HG03139 (cell line): ENCODE data around the gene CD27.
"Not testable (repeated sequence)": the region's sequence is repeated elsewhere in the genome, so short reads cannot be mapped to it uniquely, and the experiment has no call there.

Experiments
- ATAC-seq: cut with Tn5 transposase; IDR thresholded peaks from one replicate; pipeline ENCODE4 v1.9.1; 2021; ENCODE audit not compliant: unreplicated experiment

The CD27 gene

DNA sequence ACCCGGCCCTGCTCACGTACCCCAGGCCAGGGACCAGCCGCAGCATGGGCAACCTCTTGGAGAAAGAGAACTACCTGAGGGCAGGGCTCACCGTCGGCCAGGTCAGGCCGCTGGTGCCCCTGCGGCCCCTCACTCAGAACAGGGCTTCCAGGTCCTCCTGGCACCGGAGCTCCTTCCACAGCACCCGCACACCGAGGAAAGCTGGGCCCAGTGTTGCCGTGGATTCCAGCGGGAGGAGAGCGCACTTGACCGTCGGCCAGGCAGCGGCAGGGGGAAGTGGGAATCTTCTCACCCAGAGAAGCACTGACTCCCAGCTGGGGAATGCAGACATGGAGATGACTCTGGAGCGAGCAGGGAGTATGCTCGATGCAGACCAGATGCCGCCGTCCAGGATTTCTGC is 33.7 kb downstream of the CD27 start:
- no peak for ATAC-seq

DNA sequence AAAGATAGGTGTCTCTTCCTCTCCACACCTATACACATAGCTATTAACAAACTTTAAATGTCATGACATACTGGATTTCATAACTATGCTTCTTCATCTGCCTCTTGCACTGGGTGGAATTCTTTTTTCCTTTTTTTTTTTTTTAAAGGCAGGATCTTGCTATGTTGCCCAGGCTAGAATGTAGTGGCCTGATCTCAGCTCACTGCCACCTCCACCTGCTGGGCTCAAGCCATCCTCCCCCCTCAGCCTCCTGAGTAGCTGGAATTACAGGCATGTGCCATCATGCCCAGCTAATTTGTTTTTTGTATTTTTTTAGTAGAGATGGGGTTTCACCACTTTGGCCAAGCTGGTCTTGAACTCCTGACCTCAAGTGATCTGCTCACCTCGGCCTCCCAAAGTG is 43.5 kb downstream of the CD27 start:
- ATAC-seq: no peak

DNA sequence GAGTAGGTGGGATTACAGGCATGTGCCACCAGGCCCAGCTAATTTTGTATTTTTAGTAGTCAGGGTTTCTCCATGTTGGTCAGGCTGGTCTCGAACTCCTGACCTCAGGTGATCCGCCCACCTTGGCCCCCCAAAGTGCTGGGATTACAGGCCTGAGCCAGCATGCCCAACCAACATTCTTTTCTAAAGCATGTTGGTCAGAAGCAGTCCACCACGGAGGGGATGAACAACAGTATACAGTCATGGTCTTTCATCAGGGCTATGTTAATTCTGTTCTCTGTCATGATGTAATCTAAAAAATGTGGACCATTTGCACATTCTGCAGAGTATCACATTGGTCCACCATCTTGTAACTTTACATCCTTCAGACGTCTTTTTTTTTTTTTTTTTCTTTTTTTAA is 44.7 kb downstream of the CD27 start:
- ATAC-seq: no peak

DNA sequence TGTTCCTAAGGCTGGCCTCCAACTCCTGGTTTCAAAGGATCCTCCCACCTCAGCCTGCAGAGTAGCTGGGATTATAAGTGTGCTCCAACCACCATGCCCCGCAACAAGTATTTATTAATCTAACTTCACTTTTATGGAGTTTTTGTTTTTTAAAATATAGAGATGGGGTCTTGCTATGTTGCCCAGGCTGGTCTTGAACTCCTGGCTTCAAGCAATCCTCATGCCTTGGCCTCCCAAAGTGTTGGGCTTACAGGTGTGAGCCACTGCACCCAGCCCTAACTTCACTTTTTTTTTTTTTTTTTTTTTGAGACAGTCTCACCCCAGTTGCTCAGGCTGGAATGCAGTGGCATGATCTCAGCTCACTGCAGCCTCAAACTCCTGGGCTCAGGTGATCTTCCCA is 45.9 kb downstream of the CD27 start:
- not testable (repeated sequence) for ATAC-seq

DNA sequence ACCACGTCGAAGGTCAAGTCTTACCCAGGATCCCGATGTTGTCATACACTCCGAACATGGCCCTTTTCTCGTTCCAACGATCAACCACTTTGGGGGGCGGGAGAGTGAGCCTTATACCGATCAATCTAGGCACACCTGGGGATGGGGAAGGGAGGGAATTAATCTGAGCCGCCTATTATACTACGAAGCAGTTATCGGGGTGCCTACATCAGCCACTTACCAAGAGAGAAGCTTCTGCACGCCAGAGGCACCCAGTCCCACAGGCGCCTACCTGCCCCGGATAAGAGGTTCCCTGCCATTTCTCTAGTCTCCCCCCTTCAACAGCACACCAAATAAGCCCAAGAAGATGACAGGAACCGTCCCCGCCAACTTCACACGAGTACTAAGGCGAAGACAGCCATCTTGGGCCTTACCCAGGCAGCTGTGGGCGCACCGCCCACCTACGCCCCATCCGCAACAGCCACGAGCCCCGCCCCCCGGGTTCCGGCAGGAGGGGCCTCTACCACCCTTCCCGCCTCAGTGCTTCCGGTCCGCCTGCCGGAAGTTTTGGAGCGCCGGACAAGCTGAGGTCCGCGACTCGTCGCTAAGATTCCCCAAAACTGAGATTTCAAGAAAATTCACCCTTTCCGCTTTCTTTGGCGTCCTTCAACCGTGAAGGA is 48.2 kb downstream of the CD27 start, which contains the start of gene MRPL51:
MRPL51 (minus strand) TSS at position 425 of the 659 bp plus-strand sequence; CDS start at position 299, 126 bp downstream.
- peak; percentile 72 for ATAC-seq

DNA sequence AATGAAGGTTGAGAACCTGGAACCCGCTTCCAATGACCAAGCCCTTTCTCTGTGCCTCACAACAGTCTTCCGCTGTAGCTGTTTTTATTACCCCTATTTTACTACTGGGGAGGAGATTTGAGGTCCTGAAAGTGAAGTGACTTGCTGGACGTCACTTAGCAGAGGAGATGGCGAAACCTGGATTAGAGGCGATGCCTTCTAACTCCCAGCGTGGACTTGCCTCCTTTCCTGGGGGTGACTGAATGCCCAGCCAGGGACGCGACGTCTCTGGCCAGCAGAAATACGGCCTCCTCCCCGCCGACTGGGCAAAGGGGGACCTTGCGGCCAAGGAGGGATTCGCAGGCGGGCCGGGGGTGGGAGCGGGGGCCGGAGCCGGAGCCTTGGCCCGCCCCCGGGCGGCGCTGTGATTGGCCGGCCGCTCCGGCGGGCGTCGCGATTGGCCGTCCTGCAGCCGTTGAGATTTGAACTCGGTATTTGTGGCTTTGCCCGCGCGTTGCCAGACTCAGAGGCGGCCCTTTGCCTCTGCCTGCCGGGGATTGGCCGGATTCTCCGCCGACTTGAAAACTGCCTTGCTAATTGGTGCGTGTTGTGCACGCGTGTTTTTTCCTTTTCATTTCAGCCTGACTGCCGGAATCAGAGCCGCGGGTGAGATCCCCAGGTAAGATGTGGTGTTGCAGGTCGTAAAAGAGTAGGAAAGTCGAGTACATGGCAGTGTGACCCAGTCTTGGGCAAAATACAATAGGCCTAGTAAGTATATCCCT is 48.9 kb downstream of the CD27 start, which contains the start of gene NCAPD2:
NCAPD2 (plus strand) TSS at position 606 of the 761 bp plus-strand sequence. CDS start 997 bp downstream, outside the sequence.
- ATAC-seq: peak; percentile 77

DNA sequence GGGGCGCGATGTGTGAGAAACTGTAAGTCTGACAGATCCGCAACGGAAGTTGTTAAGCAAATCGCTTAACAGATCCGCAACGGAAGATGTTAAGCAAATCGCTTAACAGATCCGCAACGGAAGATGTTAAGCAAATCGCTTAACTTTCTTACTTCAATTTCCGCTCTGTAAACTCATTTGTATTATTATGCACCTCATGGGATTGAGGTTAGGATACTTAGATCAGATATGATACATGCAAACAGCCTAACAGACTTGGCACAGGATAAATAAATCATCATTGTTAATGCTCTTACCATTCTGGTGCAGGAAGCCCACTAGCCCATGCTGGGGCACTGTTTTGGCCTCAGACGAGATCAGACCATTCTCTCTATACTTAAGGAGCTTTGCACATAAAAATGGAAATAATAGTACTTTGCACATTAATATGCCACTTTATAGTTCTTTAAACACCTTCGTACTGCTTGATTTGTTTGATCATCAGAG is 49.5 kb downstream of the CD27 start:
- peak; percentile 27 for ATAC-seq

DNA sequence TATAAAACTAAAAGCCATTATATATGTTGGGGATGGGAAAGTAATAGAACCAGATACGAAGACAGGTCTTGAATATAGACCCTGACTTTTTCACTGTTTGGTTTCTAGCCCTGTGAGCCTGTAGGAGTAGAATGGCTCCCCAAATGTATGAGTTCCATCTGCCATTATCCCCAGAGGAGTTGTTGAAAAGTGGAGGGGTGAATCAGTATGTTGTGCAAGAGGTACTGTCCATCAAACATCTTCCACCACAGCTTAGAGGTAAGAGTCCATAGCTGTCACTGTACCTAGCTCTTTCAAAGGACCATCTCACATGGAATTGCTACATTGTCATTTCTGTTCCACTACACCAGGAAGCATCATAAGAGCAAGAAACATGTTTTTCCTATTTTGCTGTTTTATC is 50.2 kb downstream of the CD27 start:
- ATAC-seq: no peak

DNA sequence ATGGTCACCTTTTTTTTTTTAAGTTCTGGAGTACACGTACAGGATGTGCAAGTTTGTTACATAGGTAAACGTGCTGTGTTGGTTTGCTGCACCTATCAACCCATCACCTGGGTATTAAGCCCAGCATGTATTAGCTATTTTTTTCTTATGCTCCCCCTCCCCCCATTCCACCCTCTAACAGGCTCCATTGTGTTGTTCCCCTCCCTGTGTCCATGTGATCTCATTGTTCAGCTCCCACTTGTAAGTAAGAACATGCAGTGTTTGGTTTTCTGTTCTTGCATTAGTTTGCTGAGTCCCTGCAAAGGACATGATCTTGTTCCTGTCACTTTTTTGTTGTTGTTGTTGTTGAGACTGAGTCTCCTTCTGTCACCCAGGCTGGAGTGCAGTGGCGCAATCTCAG is 52.5 kb downstream of the CD27 start:
- not testable (repeated sequence) for ATAC-seq

DNA sequence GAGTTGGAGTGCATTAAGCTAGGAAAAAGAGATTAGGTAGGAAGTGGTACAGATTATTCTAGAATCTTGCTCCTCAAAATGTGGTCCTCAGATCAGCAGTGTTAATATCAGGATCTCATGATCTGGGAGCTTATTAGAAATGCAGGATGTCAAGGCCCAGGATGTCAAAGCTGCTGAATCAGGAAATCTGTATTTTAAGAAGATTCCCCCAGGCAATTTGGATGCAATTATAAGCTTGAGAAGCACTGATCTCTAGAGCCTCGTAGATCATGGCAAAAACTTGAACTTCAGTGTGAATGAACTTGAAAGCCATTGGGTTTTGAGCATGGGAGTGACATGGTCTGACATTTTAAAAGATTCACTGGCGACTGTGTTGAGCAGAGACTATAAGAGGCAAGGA is 55.7 kb downstream of the CD27 start:
- ATAC-seq: no peak
